Activated naive CD4-positive, alpha-beta T cell treated with anti-CD3 and anti-CD28 coated beads, Interleukin-2, amount 50 U/mL, for 72 hours (primary cell): Measurements from ENCODE around the gene GNPDA2. TPM values are rescaled to one million over a fixed set of nuclear protein-coding genes. Genes with fewer than 3 reads are reported as not detected.
A peak's percentile ranks its signal among the peaks of the same experiment; 100 is the strongest.

Experiments used
- ATAC-seq, 2 donors: fragments of 150-1000 bp; cut with Tn5 transposase; 2 replicates each; pipeline ENCODE4 v1.10.0; 2021; ENCODE audit warnings: mild to moderate bottlenecking in 2 of 2, moderate library complexity in 2 of 2
- DNase-seq, 2 donors: peaks; one replicate each; pipeline ENCODE4 v3.0.0; 2021 to 2022; ENCODE audit warnings: low spot score in 2 of 2
- H3K27ac Mint-ChIP-seq, 2 donors: one replicate each; pipeline ENCODE4 v1.8.0; 2022; ENCODE audit warnings: mild to moderate bottlenecking in 2 of 2, mixed read lengths in 2 of 2
- H3K36me3 Mint-ChIP-seq, 2 donors: one replicate each; pipeline ENCODE4 v1.8.0; 2022; ENCODE audit warnings: mixed read lengths in 2 of 2
- H3K9me3 Mint-ChIP-seq, 2 donors: one replicate each; pipeline ENCODE4 v1.8.0; 2022; ENCODE audit warnings: mixed read lengths in 2 of 2
- total RNA-seq, 2 donors: library from RNA; stranded (reverse); gene quantifications; one replicate each; pipeline ENCODE4 v1.2.3, GENCODE V29; 2022

Gene GNPDA2
- total RNA-seq, 2 donors from 2014 or later, result 14.9 to 30.7 TPM

DNA sequence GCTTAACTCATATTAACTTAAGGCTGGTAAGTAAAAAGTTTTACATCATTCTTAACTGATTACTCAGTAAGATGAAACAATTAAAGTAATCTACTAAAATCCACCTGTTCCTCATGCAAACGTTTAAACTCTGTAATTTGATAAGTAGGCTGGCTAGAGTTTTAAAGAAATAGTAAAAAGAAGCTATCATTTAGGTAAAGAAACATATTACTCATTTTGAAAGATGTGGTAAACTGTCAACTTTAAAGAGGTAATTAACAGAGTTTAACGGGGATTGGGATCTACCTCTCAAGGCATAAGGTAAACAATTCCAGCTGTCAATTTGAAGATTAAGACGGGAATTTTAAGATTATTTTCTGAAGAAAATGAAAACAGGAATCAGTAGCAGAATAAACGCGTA lies 9.8 kb downstream of the GNPDA2 start:
- Mint-ChIP-seq H3K27ac (no peak overlapping the region), H3K9me3 (no peaks in the 10 kb centered on the region), H3K36me3 (peaks cover 12 to 15% of the 10 kb centered on the region in 2 donors)
- DNase-seq (no peak), ATAC-seq (no peak)

DNA sequence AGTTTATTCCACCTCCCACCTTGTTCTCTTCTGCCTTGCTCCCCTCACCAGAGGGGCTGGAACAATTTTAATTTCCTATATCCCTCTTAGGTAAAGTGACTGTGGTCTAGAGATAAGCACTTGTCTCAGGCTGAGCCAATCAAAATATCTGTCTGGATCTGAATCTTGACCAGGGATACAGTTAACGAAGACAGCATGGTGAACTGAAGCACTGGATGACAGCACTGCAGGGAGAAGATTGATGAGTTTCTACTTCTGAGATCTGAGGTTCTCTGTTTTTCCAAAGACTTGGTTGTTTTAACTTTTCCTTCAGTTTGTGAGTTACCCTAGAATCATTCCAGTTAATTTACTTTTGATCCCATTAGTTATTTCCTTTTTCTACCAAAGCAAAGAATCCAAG lies 13.2 kb downstream of the GNPDA2 start:
- no peak for DNase-seq
- Mint-ChIP-seq H3K9me3 (no peaks in the 10 kb centered on the region), H3K36me3 (peaks cover 6 to 9% of the 10 kb centered on the region in 2 donors), H3K27ac (no peak overlapping the region)
- no peak for ATAC-seq

DNA sequence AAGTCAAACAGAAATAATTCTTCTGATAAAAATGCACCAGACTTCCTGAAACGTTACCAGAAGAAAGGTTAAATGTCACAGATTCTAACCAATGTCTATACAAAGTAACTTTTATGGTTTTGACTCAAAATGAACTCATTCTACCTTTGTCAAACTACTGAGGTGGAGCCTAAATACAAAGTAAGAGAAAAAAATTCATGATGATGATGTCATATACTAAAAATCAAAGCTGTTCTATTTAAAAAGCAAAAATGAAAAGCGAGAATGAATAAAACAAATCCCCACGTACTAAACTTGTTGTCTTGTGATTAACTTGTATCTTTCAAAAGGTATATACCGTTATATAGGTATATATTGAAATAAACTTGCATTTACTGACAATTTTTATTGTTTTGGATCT lies 21.7 kb downstream of the GNPDA2 start:
- no peak overlapping the region for H3K27ac Mint-ChIP-seq
- ATAC-seq, result no peak

DNA sequence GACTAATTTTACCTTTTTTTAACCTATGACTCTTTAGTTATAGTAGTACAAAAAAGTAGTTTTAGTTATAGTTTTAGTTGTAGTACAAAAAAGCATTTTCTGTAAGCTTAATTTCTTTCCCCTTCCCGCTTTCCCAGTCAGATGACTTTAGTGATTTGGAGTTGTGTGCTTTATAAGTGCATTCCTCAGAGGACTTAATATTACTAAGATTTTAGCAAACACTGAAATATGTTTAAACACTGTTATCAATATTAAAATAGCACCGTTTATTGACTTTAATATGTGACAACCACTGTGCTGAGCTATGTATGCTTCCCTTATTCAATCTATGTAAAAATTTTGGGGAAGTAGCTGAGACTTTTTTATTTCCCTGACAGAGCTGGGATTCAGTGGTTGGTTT lies 25.3 kb downstream of the GNPDA2 start:
- DNase-seq (no peak), ATAC-seq (no peak)
- Mint-ChIP-seq H3K36me3 (peaks cover 5 to 28% of the 10 kb centered on the region in 2 donors), H3K27ac (peak overlapping the region in 1 of 2 donors; percentile 3), H3K9me3 (no peaks in the 10 kb centered on the region)

More for the DNA sequence above, 21.7 kb downstream of the GNPDA2 start:
- no peak for DNase-seq
- Mint-ChIP-seq H3K36me3 (peaks cover 0 to 6% of the 10 kb centered on the region in 2 donors), H3K9me3 (no peaks in the 10 kb centered on the region)

DNA sequence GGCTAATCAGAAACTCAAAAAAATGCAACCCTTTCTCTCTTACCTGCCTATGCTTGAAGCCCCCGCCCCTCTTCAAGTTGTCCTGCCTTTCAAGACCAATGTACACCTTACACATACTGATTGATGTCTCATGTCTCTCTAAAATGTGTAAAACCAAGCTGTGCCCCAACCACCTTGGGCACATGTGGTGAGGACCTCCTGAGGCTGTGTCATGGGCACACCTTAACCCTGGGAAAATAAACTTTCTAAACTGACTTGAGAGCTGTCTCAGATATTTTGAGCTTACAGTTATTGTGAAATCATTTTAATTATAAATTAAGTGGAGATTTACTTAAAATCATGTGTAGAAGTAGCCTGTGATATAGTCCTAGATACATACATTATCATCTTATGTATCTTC lies 25.9 kb downstream of the GNPDA2 start:
- Mint-ChIP-seq H3K9me3 (no peaks in the 10 kb centered on the region), H3K27ac (no peak overlapping the region), H3K36me3 (peaks cover 6 to 31% of the 10 kb centered on the region in 2 donors)
- ATAC-seq (no peak), DNase-seq (no peak)

DNA sequence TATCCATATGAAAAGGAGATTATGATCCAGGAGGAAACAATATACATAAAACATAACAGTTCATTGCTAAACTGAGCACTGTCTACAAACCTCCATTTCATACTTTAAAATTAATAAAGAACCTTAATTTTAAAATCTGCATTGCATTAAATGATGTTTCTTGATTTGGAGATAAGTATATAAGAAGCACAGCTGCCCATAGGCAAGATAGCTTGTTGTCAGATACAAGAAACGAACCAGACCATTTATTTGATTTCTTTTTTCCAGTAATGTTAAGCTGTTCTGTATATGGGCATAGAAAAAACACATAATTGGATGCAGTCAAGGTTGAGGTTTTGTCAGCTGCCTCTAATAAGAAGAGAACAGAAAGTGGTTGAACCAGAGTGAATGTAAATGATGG lies 41.7 kb downstream of the GNPDA2 start:
- ATAC-seq (no peak), DNase-seq (no peak)
- Mint-ChIP-seq H3K36me3 (peaks cover 13 to 23% of the 10 kb centered on the region in 2 donors), H3K27ac (peak overlapping the region in 1 of 2 donors; percentile 25), H3K9me3 (no peaks in the 10 kb centered on the region)

DNA sequence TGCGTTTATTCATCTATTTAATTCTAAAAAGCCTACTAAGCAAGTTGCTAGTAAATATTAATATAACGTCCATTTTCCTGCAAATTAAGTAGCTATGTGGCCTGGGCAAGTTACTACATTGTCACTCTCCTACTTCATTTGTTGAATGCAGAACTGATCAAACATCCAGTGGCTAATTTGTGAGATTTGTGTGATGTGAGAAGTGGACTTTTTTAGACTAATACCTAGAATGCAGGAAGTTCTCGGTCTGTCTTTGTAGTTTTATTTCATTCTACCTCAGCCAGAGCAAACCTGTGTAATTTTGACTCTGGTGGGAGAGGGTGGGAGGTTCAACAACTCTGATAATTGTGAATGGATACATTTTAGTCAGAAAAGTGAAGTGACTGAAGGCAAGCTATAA lies 47.3 kb downstream of the GNPDA2 start:
- peaks cover 3 to 15% of the 10 kb centered on the region in 2 donors for H3K36me3 Mint-ChIP-seq
- H3K27ac Mint-ChIP-seq, result peak overlapping the region; percentile 95 to 98
- ATAC-seq (peak; percentile 2 to 50), DNase-seq (peak in 1 of 2 donors; percentile 10)
- H3K9me3 Mint-ChIP-seq, result no peaks in the 10 kb centered on the region

DNA sequence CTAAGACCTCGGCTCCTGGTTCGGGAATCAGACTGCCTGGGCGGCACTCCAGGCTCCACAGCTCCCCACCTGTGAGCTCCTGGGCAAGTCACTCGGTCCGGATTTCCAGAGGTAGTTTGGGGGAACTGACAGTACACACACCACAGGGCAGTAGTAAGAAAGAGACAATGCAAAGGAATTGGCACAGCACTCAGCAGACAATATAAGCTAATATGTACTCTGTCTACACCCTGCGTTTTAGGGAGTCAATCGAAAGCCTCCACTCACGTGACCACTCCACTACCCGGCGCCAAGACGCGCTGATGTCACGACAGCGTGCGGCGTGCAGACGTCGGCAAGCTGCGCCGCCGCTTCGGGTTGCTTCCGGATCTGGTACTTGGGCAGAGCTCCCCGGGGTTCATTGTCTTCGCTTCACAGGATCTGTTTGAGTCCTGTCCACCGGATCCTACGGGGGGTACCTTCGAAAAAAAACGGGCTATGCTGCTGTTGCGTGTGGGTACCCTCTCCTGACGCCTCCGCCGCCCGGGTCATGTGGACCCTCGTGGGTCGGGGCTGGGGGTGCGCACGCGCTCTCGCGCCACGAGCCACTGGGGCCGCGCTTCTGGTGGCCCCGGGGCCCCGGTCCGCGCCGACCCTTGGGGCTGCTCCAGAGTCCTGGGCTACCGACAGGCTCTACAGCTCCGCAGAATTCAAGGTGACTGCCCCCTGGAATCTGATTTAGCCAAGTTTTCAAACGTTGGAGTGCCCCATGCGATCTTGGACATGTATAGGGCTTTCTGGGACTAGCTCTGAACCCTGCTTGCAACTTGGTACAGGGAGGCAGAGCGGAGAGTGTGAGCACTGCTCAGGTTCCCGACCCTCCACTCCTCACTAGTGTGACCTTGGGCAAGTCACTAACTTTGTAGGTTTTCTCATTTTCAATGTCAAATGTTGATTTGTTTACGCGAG lies 48.0 kb downstream of the GNPDA2 start, which contains the start of gene GUF1:
GUF1 (plus strand) TSS at position 327 of the 948 bp plus-strand sequence; CDS start at position 530, 203 bp downstream.
- Mint-ChIP-seq H3K27ac (peak within 1 kb of the TSS; percentile 95 to 98), H3K36me3 (peaks cover 0 to 13% of the 10 kb centered on the region in 2 donors), H3K9me3 (no peaks in the 10 kb centered on the region)
- peak; percentile 93 to 97 for ATAC-seq
- peak; percentile 82 to 90 for DNase-seq

DNA sequence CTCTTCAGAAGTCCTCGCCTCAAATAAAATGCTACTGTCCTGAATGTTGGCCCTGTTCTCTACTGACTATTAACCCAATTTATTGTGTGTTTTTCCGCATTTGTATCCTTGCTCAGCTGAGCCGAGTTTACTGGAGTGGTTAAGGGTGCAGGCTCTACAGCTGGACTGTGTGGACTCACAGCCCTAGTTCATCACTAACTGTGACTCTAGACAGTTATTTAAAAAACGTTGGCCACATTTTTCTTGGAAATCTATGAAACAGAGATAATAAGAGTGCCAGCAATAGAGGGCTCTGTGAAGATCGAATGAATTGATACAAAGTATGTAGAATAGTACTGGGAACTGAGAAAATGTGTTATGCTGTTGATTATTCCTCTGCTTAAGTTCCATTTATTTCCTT lies 51.0 kb downstream of the GNPDA2 start:
- ATAC-seq (no peak), DNase-seq (no peak)
- peaks cover 0 to 13% of the 10 kb centered on the region in 2 donors for H3K36me3 Mint-ChIP-seq
- H3K27ac Mint-ChIP-seq, result no peak overlapping the region
- no peaks in the 10 kb centered on the region for H3K9me3 Mint-ChIP-seq

DNA sequence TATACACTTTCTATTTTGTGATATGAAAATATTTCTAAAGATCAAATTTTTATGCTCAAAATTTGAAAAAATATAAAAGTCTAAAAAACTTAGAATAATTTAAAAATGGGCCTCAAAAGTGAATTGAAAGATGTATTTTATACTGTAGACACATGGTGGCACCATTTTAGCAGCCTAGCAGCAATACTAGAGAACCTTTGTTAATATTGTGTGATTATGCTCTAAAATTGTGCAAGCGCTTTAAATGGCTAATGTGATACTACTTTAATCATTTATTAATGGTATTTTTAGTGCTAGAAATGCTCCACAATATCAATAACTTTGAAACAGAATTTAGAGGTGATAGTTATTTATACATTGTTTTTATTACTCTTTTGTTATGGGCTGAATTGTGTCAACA lies 51.9 kb downstream of the GNPDA2 start:
- no peaks in the 10 kb centered on the region for H3K9me3 Mint-ChIP-seq
- H3K27ac Mint-ChIP-seq, result no peak overlapping the region
- DNase-seq (no peak), ATAC-seq (no peak)
- H3K36me3 Mint-ChIP-seq, result peaks cover 0 to 13% of the 10 kb centered on the region in 2 donors

DNA sequence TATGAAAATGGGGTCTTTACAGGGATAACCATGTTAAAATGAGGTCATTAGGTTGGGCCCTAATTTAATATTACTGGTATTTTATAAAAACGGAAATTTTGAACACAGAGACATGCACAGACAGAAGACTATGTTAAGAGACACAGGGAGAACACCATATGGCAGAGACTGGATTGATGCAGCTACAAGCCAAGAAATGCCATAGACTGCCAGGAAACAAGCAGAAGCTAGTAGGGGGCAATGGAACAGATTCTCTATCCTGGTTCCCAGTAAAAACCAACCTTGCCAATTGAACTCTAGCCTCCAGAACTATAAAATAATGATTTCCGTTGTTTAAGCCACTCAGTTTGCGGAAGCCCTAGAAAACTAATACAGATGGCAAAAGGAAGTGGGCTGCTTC lies 54.7 kb downstream of the GNPDA2 start:
- DNase-seq, result no peak
- H3K36me3 Mint-ChIP-seq, result no peaks in the 10 kb centered on the region
- ATAC-seq, result no peak
- no peak overlapping the region for H3K27ac Mint-ChIP-seq
- H3K9me3 Mint-ChIP-seq, result no peaks in the 10 kb centered on the region

DNA sequence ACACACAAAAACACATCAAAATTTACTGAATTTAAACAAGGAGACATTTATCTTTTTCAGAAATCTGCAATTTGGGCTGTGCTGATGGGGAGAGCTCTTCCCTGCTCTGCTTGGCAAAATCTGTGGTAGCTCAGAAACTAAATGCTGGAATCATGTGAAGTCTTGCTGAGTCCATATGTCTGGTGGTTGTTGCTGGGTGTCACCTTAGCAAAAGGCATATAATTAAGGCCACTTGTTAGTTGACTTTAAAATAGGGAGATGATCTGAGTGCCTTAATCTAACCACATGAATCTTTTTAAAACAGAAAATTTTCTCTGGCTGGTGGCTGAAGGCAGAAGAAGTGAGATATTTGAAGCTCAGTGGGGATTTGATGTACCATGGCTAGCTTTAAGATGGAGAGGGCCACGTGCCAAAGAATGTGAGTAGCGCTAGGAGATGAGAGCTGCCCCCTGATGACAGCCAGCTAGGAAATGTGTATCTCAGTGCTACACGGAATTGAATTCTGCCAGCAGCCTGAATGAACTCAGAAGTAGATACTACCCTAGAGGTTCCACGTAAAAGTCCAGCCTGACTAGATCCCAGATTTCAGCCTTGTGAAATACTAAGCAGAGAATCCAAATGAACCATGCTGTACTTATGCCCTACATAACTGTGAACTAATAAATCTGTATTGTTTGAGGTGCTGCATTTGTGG lies 55.7 kb downstream of the GNPDA2 start:
- no peaks in the 10 kb centered on the region for H3K9me3 Mint-ChIP-seq
- DNase-seq (no peak), ATAC-seq (no peak)
- H3K36me3 Mint-ChIP-seq, result no peaks in the 10 kb centered on the region
- H3K27ac Mint-ChIP-seq, result no peak overlapping the region

DNA sequence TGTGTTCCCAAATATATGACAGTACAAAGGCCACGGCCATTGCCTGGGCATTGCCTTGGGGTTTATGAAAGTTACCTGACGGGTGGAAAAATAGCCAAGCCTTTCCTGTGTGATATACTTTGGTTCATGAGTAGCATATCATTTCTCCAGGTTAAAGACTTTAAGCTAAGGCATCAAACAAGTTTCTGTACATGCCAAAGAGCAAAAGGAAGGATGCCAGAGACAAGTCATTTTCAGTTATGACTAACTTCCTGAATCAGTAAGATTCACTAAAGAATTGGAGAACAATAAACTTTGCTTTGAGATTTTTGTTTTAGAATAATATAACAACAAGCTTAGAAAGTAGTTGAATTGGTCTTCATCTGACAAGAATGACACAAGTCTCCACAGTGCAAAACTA lies 57.8 kb downstream of the GNPDA2 start:
- Mint-ChIP-seq H3K9me3 (no peaks in the 10 kb centered on the region), H3K36me3 (no peaks in the 10 kb centered on the region), H3K27ac (no peak overlapping the region)
- peak in 1 of 2 donors; percentile 71 for ATAC-seq
- no peak for DNase-seq

DNA sequence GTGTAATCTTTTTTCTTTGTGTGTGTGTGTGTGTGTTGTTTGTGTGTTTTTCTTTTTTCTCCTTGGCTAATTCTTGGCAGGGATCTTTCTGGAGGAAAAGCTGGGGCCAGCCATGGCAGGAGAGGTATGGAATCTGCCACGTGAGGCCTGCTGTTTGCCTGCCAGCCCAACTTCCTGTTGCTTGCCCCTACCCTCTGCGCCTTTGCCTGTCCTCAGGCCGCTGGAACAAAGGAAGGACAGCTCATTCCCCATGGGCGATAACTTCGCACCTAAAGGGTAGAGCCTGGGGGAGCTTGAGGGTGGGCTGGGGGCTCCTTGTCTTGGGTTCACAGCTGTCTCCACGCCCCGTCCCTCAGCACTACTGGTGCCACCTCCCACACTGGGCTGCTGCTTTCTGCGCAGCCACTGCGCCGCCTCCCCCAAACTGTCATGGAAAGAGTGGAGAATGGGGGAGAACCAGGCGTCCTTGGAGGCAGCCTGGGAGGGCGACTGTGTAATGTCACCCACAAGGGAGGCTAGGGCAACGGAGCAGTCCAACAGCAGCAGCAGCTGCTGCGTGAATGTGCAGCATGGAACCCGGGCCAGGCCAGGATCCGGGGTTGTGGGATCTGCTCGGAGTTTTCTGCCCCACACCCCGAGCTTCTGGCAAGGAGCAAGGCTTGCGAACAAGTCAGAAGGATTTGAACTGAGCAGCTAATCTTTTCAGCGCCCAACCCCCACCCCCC lies 62.7 kb downstream of the GNPDA2 start:
- Mint-ChIP-seq H3K36me3 (no peaks in the 10 kb centered on the region), H3K9me3 (no peaks in the 10 kb centered on the region), H3K27ac (no peak overlapping the region)
- no peak for DNase-seq
- no peak for ATAC-seq

DNA sequence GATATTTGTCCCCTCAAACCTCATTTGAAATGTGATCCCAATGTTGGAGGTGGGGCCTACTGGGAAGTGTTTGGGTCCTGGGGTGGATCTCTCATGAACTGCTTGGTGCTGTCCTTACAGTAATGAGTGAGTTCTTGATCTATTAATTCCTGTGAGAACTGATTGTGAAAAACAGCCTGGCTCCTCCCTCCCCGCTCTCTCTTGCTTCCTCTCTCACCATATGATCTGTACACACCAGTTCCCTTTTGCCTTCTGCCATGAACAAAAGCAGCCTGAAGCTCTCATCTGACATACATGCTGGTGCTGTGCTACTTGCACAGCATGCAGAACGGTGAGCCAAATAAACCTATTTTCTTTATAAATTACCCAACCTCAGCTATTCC lies 63.7 kb downstream of the GNPDA2 start:
- ATAC-seq (no peak), DNase-seq (no peak)
- no peaks in the 10 kb centered on the region for H3K36me3 Mint-ChIP-seq
- H3K27ac Mint-ChIP-seq, result no peak overlapping the region
- no peaks in the 10 kb centered on the region for H3K9me3 Mint-ChIP-seq

DNA sequence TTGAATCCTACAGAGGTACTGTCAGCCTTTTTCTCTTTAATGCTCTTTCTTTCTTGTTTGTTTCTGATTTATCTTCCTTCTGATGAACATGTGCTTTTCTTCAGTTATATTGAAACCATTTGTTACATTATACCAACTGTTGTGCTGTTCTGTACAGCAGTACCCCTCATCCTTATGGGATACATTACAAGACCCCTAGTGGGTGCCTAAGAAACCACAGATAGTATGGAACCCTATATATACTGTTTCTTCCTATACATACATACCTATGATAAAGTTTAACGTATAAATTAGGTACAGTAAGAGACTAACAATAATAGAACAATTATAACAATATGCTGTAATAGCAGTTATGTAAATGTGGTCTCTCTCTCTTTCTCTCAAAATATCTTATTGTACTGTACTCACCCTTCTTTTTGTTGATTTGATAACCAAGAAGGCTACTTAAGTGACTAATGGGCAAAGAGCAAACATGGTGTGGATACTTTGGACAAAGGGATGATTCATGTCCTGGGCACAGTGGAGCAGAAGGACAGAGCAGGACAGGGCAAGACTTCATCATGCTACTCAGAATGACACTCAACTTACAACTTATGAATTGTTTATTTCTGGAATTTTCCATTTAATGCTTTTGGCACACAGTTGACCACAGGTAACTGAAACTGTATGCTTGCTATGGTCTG lies 64.3 kb downstream of the GNPDA2 start:
- no peak for ATAC-seq
- no peak for DNase-seq
- no peaks in the 10 kb centered on the region for H3K36me3 Mint-ChIP-seq
- H3K27ac Mint-ChIP-seq, result no peak overlapping the region
- no peaks in the 10 kb centered on the region for H3K9me3 Mint-ChIP-seq
